Upper lobe of left lung (tissue), 6 donors: ENCODE measurements around the gene INTS11. TPM values are rescaled to one million over a fixed set of nuclear protein-coding genes. Genes with fewer than 3 reads are reported as not detected.
A peak's percentile ranks its signal among the peaks of the same experiment; 100 is the strongest.

Experiments
- ATAC-seq, 2 donors: fragments of 200-7000 bp; cut with Tn5 transposase; one replicate each; pipeline ENCODE4 v1.9.1; 2022; ENCODE audit warnings: mild to moderate bottlenecking in 2 of 2, moderate library complexity in 2 of 2; ENCODE audit not compliant: low FRiP score in 2 of 2
- DNase-seq, 2 donors: peaks; one replicate each; pipeline ENCODE4 v3.0.0-alpha.2; 2019 to 2020
- H3K27ac ChIP-seq, 4 donors: fragments of 200-600 bp; sonication (generic); one replicate each; pipeline ENCODE4 v1.5.1; 2016 to 2019
- H3K27me3 ChIP-seq, 4 donors: fragments of 200-600 bp; sonication (generic); one replicate each; pipeline ENCODE4 v1.5.1; 2017 to 2019
- H3K36me3 ChIP-seq, 4 donors: fragments of 200-600 bp; sonication (generic); one replicate each; pipeline ENCODE4 v1.5.1; 2016 to 2019
- H3K4me1 ChIP-seq, 4 donors: fragments of 200-600 bp; sonication (generic); one replicate each; pipeline ENCODE4 v1.5.1; 2018 to 2019
- H3K4me3 ChIP-seq, 4 donors: fragments of 200-600 bp; sonication (generic); one replicate each; pipeline ENCODE4 v1.5.1; 2017 to 2019; ENCODE audit warnings: mild to moderate bottlenecking in 2 of 4, moderate library complexity in 1 of 4
- H3K9me3 ChIP-seq, 4 donors: fragments of 200-600 bp; sonication (generic); one replicate each; pipeline ENCODE4 v1.5.1; 2018 to 2019
- EP300 ChIP-seq, 4 donors: sonication (generic); formaldehyde crosslinking; IDR thresholded peaks; one replicate each; pipeline ENCODE4 v1.5.1; 2017; ENCODE audit warnings: antibody characterized with exemption in 4 of 4, control low read depth in 2 of 4
- POLR2A ChIP-seq, 4 donors: fragments of 450-650 bp; IDR thresholded peaks; one replicate each; pipeline ENCODE4 v1.5.1; 2016 to 2017; ENCODE audit warnings: antibody characterized with exemption in 4 of 4, mild to moderate bottlenecking in 2 of 4
- POLR2AphosphoS5 ChIP-seq, 2 donors: sonication (generic); formaldehyde crosslinking; IDR thresholded peaks; one replicate each; pipeline ENCODE4 v1.5.1; 2017; ENCODE audit warnings: antibody characterized with exemption in 2 of 2
- WGBS, 2 donors: methylation state at CpG; one replicate each; pipeline ENCODE4 v1.1.5; 2017 to 2018; 5-methylcytosine and 5-hydroxymethylcytosine counted together
- total RNA-seq, 6 donors: library from RNA; depleted of rRNA in 4 of 6; stranded (reverse); fragments of >200 nt in 4 of 6; gene quantifications; one replicate each; pipeline versions ENCODE4 v1.1.0 to v1.2.1, GENCODE V29; 2016 to 2021
- TF ChIP-seq, protein P1 (sequence below), 6 experiments: fragments of 450-650 bp in 4 of 6; fragments of 200-600 bp in 2 of 6; sonication (generic) in 2 of 6; IDR thresholded peaks; one replicate each; pipeline ENCODE4 v1.5.1; 2016 to 2019; ENCODE audit warnings: antibody characterized with exemption in 6 of 6
- donor health status: DM: no; HTN: no; CAD: no; lungs with moderate emphysema.
- donor health status: DM: no; HTN: yes; CAD: no; lungs with severe emphysema.

The INTS11 gene
- total RNA-seq, 6 donors from 2014 or later = 71.7 to 267 (median 90.5) TPM

DNA sequence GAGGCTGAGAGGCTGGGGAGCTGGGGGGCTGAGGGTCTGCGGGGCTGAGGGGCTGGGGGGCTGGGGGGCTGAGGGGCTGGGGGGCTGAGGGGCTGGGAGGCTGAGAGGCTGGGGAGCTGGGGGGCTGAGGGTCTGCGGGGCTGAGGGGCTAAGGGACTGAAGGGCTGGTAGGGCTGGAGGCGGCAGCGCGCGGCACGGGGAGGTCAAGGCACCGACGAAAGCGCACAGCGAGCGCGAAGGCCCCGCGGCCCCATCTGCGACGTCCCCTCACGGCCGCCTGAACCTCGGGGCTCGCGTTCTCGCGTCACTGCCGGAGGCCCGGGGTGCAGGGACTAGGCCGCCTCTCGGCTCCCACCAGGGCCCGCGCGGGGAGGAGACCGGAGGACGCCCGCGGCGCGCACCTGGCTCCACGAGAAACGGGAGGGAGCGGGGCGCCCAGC is 356 bp downstream of the INTS11 start:
- H3K4me1 ChIP-seq = peaks cover 29 to 60% (median 35%) of the 10 kb centered on the region in 4 donors
- DNase-seq (no peak), ATAC-seq (no peak)
- TF ChIP-seq EP300 (IDR thresholded peaks at IDR 0.05) = no peak
- TF ChIP-seq POLR2AphosphoS5 (IDR thresholded peaks at IDR 0.05) = no peak
- no peak for TF ChIP-seq POLR2A (IDR thresholded peaks at IDR 0.05)
- TF ChIP-seq, protein P1, sequence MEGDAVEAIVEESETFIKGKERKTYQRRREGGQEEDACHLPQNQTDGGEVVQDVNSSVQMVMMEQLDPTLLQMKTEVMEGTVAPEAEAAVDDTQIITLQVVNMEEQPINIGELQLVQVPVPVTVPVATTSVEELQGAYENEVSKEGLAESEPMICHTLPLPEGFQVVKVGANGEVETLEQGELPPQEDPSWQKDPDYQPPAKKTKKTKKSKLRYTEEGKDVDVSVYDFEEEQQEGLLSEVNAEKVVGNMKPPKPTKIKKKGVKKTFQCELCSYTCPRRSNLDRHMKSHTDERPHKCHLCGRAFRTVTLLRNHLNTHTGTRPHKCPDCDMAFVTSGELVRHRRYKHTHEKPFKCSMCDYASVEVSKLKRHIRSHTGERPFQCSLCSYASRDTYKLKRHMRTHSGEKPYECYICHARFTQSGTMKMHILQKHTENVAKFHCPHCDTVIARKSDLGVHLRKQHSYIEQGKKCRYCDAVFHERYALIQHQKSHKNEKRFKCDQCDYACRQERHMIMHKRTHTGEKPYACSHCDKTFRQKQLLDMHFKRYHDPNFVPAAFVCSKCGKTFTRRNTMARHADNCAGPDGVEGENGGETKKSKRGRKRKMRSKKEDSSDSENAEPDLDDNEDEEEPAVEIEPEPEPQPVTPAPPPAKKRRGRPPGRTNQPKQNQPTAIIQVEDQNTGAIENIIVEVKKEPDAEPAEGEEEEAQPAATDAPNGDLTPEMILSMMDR (IDR thresholded peaks at IDR 0.05) = no peak
- no peaks in the 10 kb centered on the region for H3K27me3 ChIP-seq
- H3K9me3 ChIP-seq = no peaks in the 10 kb centered on the region
- peak overlapping the region; percentile 85 to 92 (median 89) for H3K27ac ChIP-seq
- H3K36me3 ChIP-seq = peaks cover 3 to 50% (median 31%) of the 10 kb centered on the region in 4 donors
- WGBS, 2 donors = 1% methylated on average over 38 of the region's 41 CpGs; no CpG with 5 or more reads in 1 of the 2 donors
- peak overlapping the region; percentile 78 to 100 (median 98) for H3K4me3 ChIP-seq

GRCh38 chr1:1322952-1323351 is 1.5 kb downstream of the INTS11 start:
- H3K36me3 ChIP-seq = peaks cover 3 to 49% (median 31%) of the 10 kb centered on the region in 4 donors
- 87 to 94% methylated on average over 7 to 10 of the region's 10 CpGs for WGBS, 2 donors

GRCh38 chr1:1322418-1322817 is 2.0 kb downstream of the INTS11 start:
- 81 to 100% methylated on average over 3 to 9 of the region's 14 CpGs for WGBS, 2 donors
- DNase-seq = no peak
- peaks cover 3 to 47% (median 26%) of the 10 kb centered on the region in 4 donors for H3K36me3 ChIP-seq
- H3K4me3 ChIP-seq = no peak overlapping the region
- TF ChIP-seq, protein P1 (IDR thresholded peaks at IDR 0.05) = no peak
- no peak for TF ChIP-seq POLR2AphosphoS5 (IDR thresholded peaks at IDR 0.05)
- no peak for TF ChIP-seq EP300 (IDR thresholded peaks at IDR 0.05)
- TF ChIP-seq POLR2A (IDR thresholded peaks at IDR 0.05) = no peak
- H3K27ac ChIP-seq = no peak overlapping the region
- peaks cover 43 to 75% (median 47%) of the 10 kb centered on the region in 4 donors for H3K4me1 ChIP-seq
- no peak for ATAC-seq
- no peaks in the 10 kb centered on the region for H3K9me3 ChIP-seq
- H3K27me3 ChIP-seq = no peaks in the 10 kb centered on the region

More at GRCh38 chr1:1322952-1323351, 1.5 kb downstream of the INTS11 start:
- H3K27ac ChIP-seq = no peak overlapping the region
- TF ChIP-seq EP300 (IDR thresholded peaks at IDR 0.05) (no peak), POLR2AphosphoS5 (IDR thresholded peaks at IDR 0.05) (no peak), POLR2A (IDR thresholded peaks at IDR 0.05) (no peak)
- TF ChIP-seq, protein P1 (IDR thresholded peaks at IDR 0.05) = no peak
- no peak for DNase-seq
- H3K4me1 ChIP-seq = peaks cover 38 to 70% (median 45%) of the 10 kb centered on the region in 4 donors
- no peak overlapping the region for H3K4me3 ChIP-seq
- no peak for ATAC-seq
- no peaks in the 10 kb centered on the region for H3K27me3 ChIP-seq
- H3K9me3 ChIP-seq = no peaks in the 10 kb centered on the region

DNA sequence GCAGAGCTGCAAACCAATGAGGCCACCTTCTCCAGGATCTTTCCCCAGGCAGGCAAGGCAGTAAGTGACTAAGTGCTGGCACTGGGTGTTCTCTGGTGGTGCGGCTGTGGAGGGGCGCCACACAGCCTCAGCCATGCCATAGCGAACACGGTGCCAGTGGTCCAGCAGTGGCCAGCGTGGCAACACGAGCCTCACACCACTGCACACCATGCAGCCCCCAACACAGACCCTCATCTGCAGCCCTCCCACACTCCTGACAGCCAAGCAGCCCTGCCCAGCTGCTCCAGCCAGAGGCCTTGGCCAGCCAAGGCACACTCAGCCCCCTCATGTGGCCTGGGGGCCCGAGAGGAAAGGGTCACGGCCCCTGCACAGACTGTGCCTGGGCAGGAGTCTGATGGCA is 3.0 kb downstream of the INTS11 start:
- H3K36me3 ChIP-seq = peaks cover 3 to 42% (median 20%) of the 10 kb centered on the region in 4 donors
- H3K27me3 ChIP-seq = no peaks in the 10 kb centered on the region
- no peak for DNase-seq
- H3K4me1 ChIP-seq = peaks cover 40 to 66% (median 45%) of the 10 kb centered on the region in 4 donors
- WGBS, 2 donors = 90% methylated on average over 8 of the region's 8 CpGs; no CpG with 5 or more reads in 1 of the 2 donors
- ATAC-seq = no peak
- TF ChIP-seq EP300 (IDR thresholded peaks at IDR 0.05) (no peak), POLR2AphosphoS5 (IDR thresholded peaks at IDR 0.05) (no peak), POLR2A (IDR thresholded peaks at IDR 0.05) (no peak)
- TF ChIP-seq, protein P1 (IDR thresholded peaks at IDR 0.05) = no peak
- H3K9me3 ChIP-seq = no peaks in the 10 kb centered on the region
- H3K27ac ChIP-seq = peak overlapping the region in 1 of 4 donors; percentile 15
- no peak overlapping the region for H3K4me3 ChIP-seq
